Renal cortex interstitium (tissue), 15 donors: Measurements from ENCODE around the gene ARF4. TPM values are rescaled to one million over a fixed set of nuclear protein-coding genes. Genes with fewer than 3 reads are reported as not detected.
"Not testable (repeated sequence)": the region's sequence is repeated elsewhere in the genome, so short reads cannot be mapped to it uniquely, and the experiment has no call there.

ENCODE experiments used
- DNase-seq, 11 donors: peaks; one replicate each; pipeline ENCODE4 v3.0.0-alpha.2; 2013; ENCODE audit warnings: low read depth in 9 of 11, low spot score in 4 of 11; ENCODE audit errors: extremely low read depth in 1 of 11
- long read RNA-seq, 16 experiments: transcript quantifications; one replicate each; lab custom pipeline, GENCODE V29; 2026
- polyA plus RNA-seq, 3 donors: library from polyadenylated mRNA; unstranded; fragments of 120-200 nt; gene quantifications; one replicate each; pipeline ENCODE4 v1.2.1, GENCODE V29; 2013; ENCODE audit not compliant: insufficient read length in 3 of 3

Gene ARF4
- 100 to 1,000 TPM; 218 to 259 (median 230) TPM for polyA plus RNA-seq
- long read RNA-seq, donor 1, transcript ARF4-201 (6 exons, 1,660 nt), result major isoform, 64 of 66 reads
- long read RNA-seq, donor 1, partial matches to known transcripts, result 0 of 66 reads
- long read RNA-seq, donor 1, other reads (novel, unspliced or antisense), result 0 of 66 reads
- long read RNA-seq, donor 2, transcript ARF4-201 (6 exons, 1,660 nt), result major isoform, 60 of 60 reads
- long read RNA-seq, donor 2, partial matches to known transcripts, result 0 of 60 reads
- long read RNA-seq, donor 2, other reads (novel, unspliced or antisense), result 0 of 60 reads
- long read RNA-seq, donor 3, transcript ARF4-201 (6 exons, 1,660 nt), result major isoform, 104 of 110 reads
- long read RNA-seq, donor 3, partial matches to known transcripts, result 5 of 110 reads
- long read RNA-seq, donor 3, other reads (novel, unspliced or antisense), result 0 of 110 reads
- long read RNA-seq, donor 4, transcript ARF4-201 (6 exons, 1,660 nt), result major isoform, 49 of 52 reads
- long read RNA-seq, donor 4, partial matches to known transcripts, result 0 of 52 reads
- long read RNA-seq, donor 4, other reads (novel, unspliced or antisense), result 0 of 52 reads
- long read RNA-seq, donor 5, result 0 reads
- long read RNA-seq, donor 6, transcript ARF4-201 (6 exons, 1,660 nt), result major isoform, 58 of 60 reads
- long read RNA-seq, donor 6, partial matches to known transcripts, result 0 of 60 reads
- long read RNA-seq, donor 6, other reads (novel, unspliced or antisense), result 0 of 60 reads
- long read RNA-seq, donor 7, transcript ARF4-201 (6 exons, 1,660 nt), result major isoform, 89 of 90 reads
- long read RNA-seq, donor 7, partial matches to known transcripts, result 0 of 90 reads
- long read RNA-seq, donor 7, other reads (novel, unspliced or antisense), result 0 of 90 reads
- long read RNA-seq, donor 8, transcript ARF4-201 (6 exons, 1,660 nt), result major isoform, 130 of 130 reads
- long read RNA-seq, donor 8, partial matches to known transcripts, result 0 of 130 reads
- long read RNA-seq, donor 8, other reads (novel, unspliced or antisense), result 0 of 130 reads
- long read RNA-seq, donor 9, transcript ARF4-201 (6 exons, 1,660 nt), result major isoform, 65 of 67 reads
- long read RNA-seq, donor 9, partial matches to known transcripts, result 0 of 67 reads
- long read RNA-seq, donor 9, other reads (novel, unspliced or antisense), result 0 of 67 reads
- long read RNA-seq, donor 10, transcript ARF4-201 (6 exons, 1,660 nt), result major isoform, 73 of 73 reads
- long read RNA-seq, donor 10, partial matches to known transcripts, result 0 of 73 reads
- long read RNA-seq, donor 10, other reads (novel, unspliced or antisense), result 0 of 73 reads
- long read RNA-seq, donor 11, transcript ARF4-201 (6 exons, 1,660 nt), result major isoform, 55 of 56 reads
- long read RNA-seq, donor 11, partial matches to known transcripts, result 0 of 56 reads
- long read RNA-seq, donor 11, other reads (novel, unspliced or antisense), result 0 of 56 reads
- long read RNA-seq, donor 12, transcript ARF4-201 (6 exons, 1,660 nt), result major isoform, 33 of 33 reads
- long read RNA-seq, donor 12, partial matches to known transcripts, result 0 of 33 reads
- long read RNA-seq, donor 12, other reads (novel, unspliced or antisense), result 0 of 33 reads
- long read RNA-seq, donor 13, transcript ARF4-201 (6 exons, 1,660 nt), result major isoform, 110 of 112 reads
- long read RNA-seq, donor 13, partial matches to known transcripts, result 0 of 112 reads
- long read RNA-seq, donor 13, other reads (novel, unspliced or antisense), result 0 of 112 reads
- long read RNA-seq, donor 14, transcript ARF4-201 (6 exons, 1,660 nt), result major isoform, 66 of 68 reads
- long read RNA-seq, donor 14, partial matches to known transcripts, result 0 of 68 reads
- long read RNA-seq, donor 14, other reads (novel, unspliced or antisense), result 0 of 68 reads
- long read RNA-seq, donor 15, transcript ARF4-201 (6 exons, 1,660 nt), result major isoform, 34 of 35 reads
- long read RNA-seq, donor 15, partial matches to known transcripts, result 0 of 35 reads
- long read RNA-seq, donor 15, other reads (novel, unspliced or antisense), result 0 of 35 reads
- long read RNA-seq, donor 16, transcript ARF4-201 (6 exons, 1,660 nt), result major isoform, 187 of 209 reads
- long read RNA-seq, donor 16, partial matches to known transcripts, result 17 of 209 reads
- long read RNA-seq, donor 16, other reads (novel, unspliced or antisense), result 0 of 209 reads

GRCh38 chr3:57597127-57597923 lies at the start of gene ARF4:
ARF4 (minus strand) TSS chr3:57597344; CDS start chr3:57597140, 204 bp downstream.
- DNase-seq, result peak; percentile 93 to 99 (median 98)

GRCh38 chr3:57646723-57647122 lies 49.6 kb upstream of the ARF4 start:
- peak in 2 of 11 donors; percentile 1 to 7 for DNase-seq

- no peak for DNase-seq
These were observed 47.6 kb upstream of the ARF4 start for GRCh38 chr3:57644740-57645139.

GRCh38 chr3:57637391-57637790 lies 40.2 kb upstream of the ARF4 start:
- no peak for DNase-seq

- not testable (repeated sequence) for DNase-seq
These were observed 37.1 kb upstream of the ARF4 start for GRCh38 chr3:57634259-57634658.

GRCh38 chr3:57627976-57628375 lies 30.8 kb upstream of the ARF4 start:
- no peak for DNase-seq

GRCh38 chr3:57624801-57625200 lies 27.7 kb upstream of the ARF4 start:
- no peak for DNase-seq

- DNase-seq, result no peak
These were observed 25.2 kb upstream of the ARF4 start for GRCh38 chr3:57622362-57622761.

GRCh38 chr3:57617739-57618138 lies 20.6 kb upstream of the ARF4 start:
- DNase-seq, result no peak

GRCh38 chr3:57616233-57616632 lies 19.1 kb upstream of the ARF4 start:
- no peak for DNase-seq

GRCh38 chr3:57611870-57612269 lies 14.7 kb upstream of the ARF4 start:
- DNase-seq, result not testable (repeated sequence)

- DNase-seq, result no peak
These were observed 8.5 kb upstream of the ARF4 start for GRCh38 chr3:57605683-57606082.

- no peak for DNase-seq
These were observed 7.8 kb upstream of the ARF4 start for GRCh38 chr3:57604971-57605370.

- no peak for DNase-seq
These were observed 3.1 kb upstream of the ARF4 start for GRCh38 chr3:57600195-57600594.

GRCh38 chr3:57598765-57599360 lies 1.7 kb upstream of the ARF4 start:
- DNase-seq, result no peak

GRCh38 chr3:57596495-57597126 lies 533 bp downstream of the ARF4 start:
- peak in 8 of 11 donors; percentile 45 to 66 (median 56) for DNase-seq
